HCT116 (cell line): Measurements from ENCODE around the gene MBP. TPM values are rescaled to one million over a fixed set of nuclear protein-coding genes. Genes with fewer than 3 reads are reported as not detected.
A peak's percentile ranks its signal among the peaks of the same experiment; 100 is the strongest.

Experiments
- ATAC-seq: fragments of 200-7000 bp; cut with Tn5 transposase; 2 replicates; pipeline ENCODE4 v1.9.1; 2020; ENCODE audit warnings: mild to moderate bottlenecking, moderate library complexity
- BruUV-seq: library from RNA; stranded (reverse); fragments of 400-500 nt; replicated peaks from 2 replicates; lab custom pipeline; 2021; lab: Mats Ljungman, UMichigan
- CTCF ChIA-PET: fragments of 300-600 bp; sonication (Branson Sonifier 250); formaldehyde crosslinking; loops from one replicate; lab custom pipeline; 2021; ENCODE audit warnings: antibody characterized with exemption; lab: Charles Lee
- POLR2A ChIA-PET: fragments of 300-600, 350-600 bp; sonication (Branson Sonifier 250); formaldehyde crosslinking; loops from one replicate; lab custom pipeline; 2021; ENCODE audit warnings: antibody characterized with exemption; lab: Charles Lee
- RAD21 ChIA-PET, 2 experiments: fragments of 300-600 bp; sonication (Branson Sonifier 250); formaldehyde crosslinking; loops; one replicate each; lab custom pipeline; 2023; ENCODE audit warnings: low total read pairs in 2 of 2; ENCODE audit not compliant: uncharacterized antibody in 2 of 2, unreplicated experiment in 2 of 2, low non-redundant PET in 1 of 2; lab: Charles Lee
- DNase-seq: peaks from one replicate; pipeline ENCODE4 v3.0.0-alpha.2; 2010; ENCODE audit warnings: low read depth, low spot score
- H2AFZ ChIP-seq: fragments of 200-600 bp; shearing (Covaris generic), sonication (generic); 2 replicates; pipeline ENCODE4 v1.6.1; 2017; ENCODE audit warnings: low read depth, mixed run types, mixed read lengths, antibody characterized with exemption, low read length; ENCODE audit not compliant: poor library complexity, severe bottlenecking
- H3K27ac ChIP-seq: 2 replicates; pipeline ENCODE4 v1.5.1; 2012; ENCODE audit warnings: low read depth, low read length
- H3K27me3 ChIP-seq: fragments of 200-600 bp; sonication (generic); 2 replicates; pipeline ENCODE4 v1.6.1; 2016; ENCODE audit warnings: mixed run types, low read length, mixed read lengths; ENCODE audit not compliant: insufficient read depth
- H3K36me3 ChIP-seq, 2 experiments: fragments of 200-500 bp in 1 of 2; fragments of 200-600 bp in 1 of 2; sonication (Bioruptor generic) in 1 of 2; sonication (generic) in 1 of 2; 2 replicates each; pipeline versions ENCODE4 v1.5.1 to v1.6.1; 2014 to 2016; ENCODE audit warnings: low read length in 2 of 2, inconsistent platforms in 1 of 2, mixed read lengths in 1 of 2, mixed run types in 1 of 2; ENCODE audit not compliant: insufficient read depth in 2 of 2, control insufficient read depth in 1 of 2
- H3K4me1 ChIP-seq, 2 experiments: fragments of 200-600 bp in 1 of 2; sonication (generic) in 1 of 2; 2 replicates each; pipeline versions ENCODE4 v1.5.1 to v1.6.1; 2012 to 2017; ENCODE audit warnings: low read length in 2 of 2, inconsistent platforms in 1 of 2, mild to moderate bottlenecking in 1 of 2, mixed read lengths in 1 of 2, mixed run types in 1 of 2, moderate library complexity in 1 of 2; ENCODE audit not compliant: insufficient read depth in 2 of 2, control insufficient read depth in 1 of 2
- H3K4me2 ChIP-seq: fragments of 200-600 bp; sonication (generic); 2 replicates; pipeline ENCODE4 v1.6.1; 2017; ENCODE audit warnings: mixed run types, low read length, mixed read lengths
- H3K4me3 ChIP-seq, 2 experiments: fragments of 200-600 bp in 1 of 2; sonication (generic) in 1 of 2; replicated peaks in 1 of 2; 2 replicates each; pipeline ENCODE4 v1.5.1; 2011 to 2016; ENCODE audit warnings: low read length in 2 of 2, control low read depth in 1 of 2, low read depth in 1 of 2, mild to moderate bottlenecking in 1 of 2, mixed read lengths in 1 of 2, mixed run types in 1 of 2
- H3K79me2 ChIP-seq: fragments of 200-600 bp; sonication (generic); 2 replicates; pipeline ENCODE4 v1.6.1; 2017; ENCODE audit warnings: mild to moderate bottlenecking, mixed run types, low read length, moderate library complexity, mixed read lengths; ENCODE audit not compliant: insufficient read depth
- H3K9ac ChIP-seq: fragments of 200-600 bp; sonication (generic); 2 replicates; pipeline ENCODE4 v1.6.1; 2016; ENCODE audit warnings: low read length, mixed read lengths
- H3K9me2 ChIP-seq: fragments of 200-600 bp; sonication (generic), shearing (Covaris generic); 2 replicates; pipeline ENCODE4 v1.6.1; 2017; ENCODE audit warnings: mixed run types, mild to moderate bottlenecking, moderate library complexity; ENCODE audit not compliant: insufficient read depth
- H3K9me3 ChIP-seq, 2 experiments: fragments of 200-500 bp in 1 of 2; fragments of 200-600 bp in 1 of 2; sonication (Bioruptor generic) in 1 of 2; sonication (generic) in 1 of 2; 2 replicates each; pipeline ENCODE4 v1.6.1; 2014 to 2017; ENCODE audit warnings: low read length in 2 of 2, mixed read lengths in 2 of 2, inconsistent platforms in 1 of 2, low read depth in 1 of 2, mild to moderate bottlenecking in 1 of 2, mixed run types in 1 of 2, moderate library complexity in 1 of 2; ENCODE audit not compliant: control insufficient read depth in 1 of 2, insufficient read depth in 1 of 2
- H4K20me1 ChIP-seq: fragments of 200-600 bp; sonication (generic), shearing (Covaris generic); 2 replicates; pipeline ENCODE4 v1.6.1; 2017; ENCODE audit warnings: mixed run types, mild to moderate bottlenecking, moderate library complexity; ENCODE audit not compliant: insufficient read depth
- EGR1 ChIP-seq: IDR thresholded peaks from 2 replicates; pipeline ENCODE4 v1.6.1; 2012; ENCODE audit warnings: low read depth
- POLR2AphosphoS5 ChIP-seq: IDR thresholded peaks from 2 replicates; pipeline ENCODE4 v1.6.1; 2011; ENCODE audit warnings: mild to moderate bottlenecking, low read depth, low read length, moderate library complexity
- RAD21 ChIP-seq: IDR thresholded peaks from 2 replicates; pipeline ENCODE4 v1.6.1; 2012; ENCODE audit warnings: low read depth, mild to moderate bottlenecking
- intact Hi-C: fragments of 100-400 bp; cut with micrococcal nuclease; formaldehyde crosslinking; loops from 2 replicates; pipeline ENCODE4 v1.10.0; 2022
- total RNA-seq: library from RNA; stranded (reverse); gene quantifications from one replicate; pipeline ENCODE4 v1.2.1, GENCODE V29; 2021; ENCODE audit not compliant: unreplicated experiment
- TF ChIP-seq, protein P1 (sequence below): IDR thresholded peaks from 2 replicates; pipeline ENCODE4 v1.6.1; 2012
- TF ChIP-seq, protein P2 (sequence below), 3 experiments: fragments of 200-600 bp in 1 of 3; sonication (generic) in 1 of 3; IDR thresholded peaks in 2 of 3; conservative IDR thresholded peaks in 1 of 3; 2 replicates each; pipeline ENCODE4 v1.5.1; 2012 to 2017; ENCODE audit warnings: low read depth in 2 of 3, low read length in 2 of 3, antibody characterized with exemption in 1 of 3, borderline replicate concordance in 1 of 3, control low read depth in 1 of 3, mild to moderate bottlenecking in 1 of 3, mixed read lengths in 1 of 3, mixed run types in 1 of 3, moderate library complexity in 1 of 3; ENCODE audit not compliant: insufficient read depth in 1 of 3

MBP gene
- total RNA-seq, 1 experiment from 2014 or later, result 34.9 TPM

DNA sequence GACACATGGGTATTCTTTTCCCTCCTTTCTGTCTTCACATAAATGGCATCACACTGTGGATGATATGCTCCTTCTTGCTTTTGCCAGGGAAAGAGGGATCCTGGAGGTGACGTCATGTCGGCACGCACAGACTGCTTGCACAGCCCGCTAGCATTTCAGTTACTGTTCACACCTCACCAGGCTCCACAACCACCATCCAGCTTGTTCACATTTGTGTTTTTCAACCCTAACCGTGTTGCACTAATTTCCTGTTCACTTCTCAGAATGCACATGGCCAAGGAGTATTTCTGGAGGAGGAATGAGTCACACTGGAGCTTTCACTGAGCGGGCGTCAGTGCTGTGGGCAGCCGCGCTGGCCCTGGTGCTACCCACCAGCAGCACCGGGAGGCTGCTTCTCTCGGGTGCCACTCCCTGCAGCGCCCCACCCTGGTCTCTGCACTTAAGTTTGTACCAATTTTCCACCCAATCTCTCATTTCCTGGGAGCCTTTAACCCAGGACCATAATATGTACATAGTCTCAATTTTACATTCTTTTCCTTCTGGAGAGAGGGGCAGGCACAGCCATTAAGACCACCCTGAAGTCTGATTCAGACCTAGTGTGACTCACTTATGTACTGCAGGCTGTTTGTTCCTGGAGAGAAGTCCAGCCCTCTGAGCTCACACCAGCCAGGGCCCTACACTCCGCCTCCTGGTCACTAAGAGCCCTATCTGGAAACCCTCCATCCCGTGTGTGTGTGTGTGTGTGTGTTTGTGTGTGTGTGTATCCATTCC, 65.1 kb downstream of the MBP start:
- BruUV-seq, result no TSS peak
- ChIA-PET POLR2A (interaction anchor here (0.9 kb wide), 1 partner anchor 34 kb away, joined by 3 read pairs; no protein-coding TSS in a partner anchor), CTCF (interaction anchor here (0.8 to 1.5 kb wide), 3 partner anchors 11 to 145 kb away, joined by 3 to 4 read pairs (median 3); no protein-coding TSS in a partner anchor), RAD21 (interaction anchor here in 1 of 2 experiments (1.1 kb wide), 1 partner anchor 144 kb away, joined by 3 read pairs; no protein-coding TSS in a partner anchor)
- Histone ChIP-seq H3K9me3 (no peaks in the 10 kb centered on the region), H3K4me2 (peak overlapping the region; percentile 77), H3K27me3 (no peaks in the 10 kb centered on the region), H4K20me1 (no peaks in the 10 kb centered on the region), H3K9me2 (no peaks in the 10 kb centered on the region), H2AFZ (no peak overlapping the region), H3K4me3 (peak overlapping the region in 1 of 2 experiments; percentile 37; a peak in 3 of 4 replicates), H3K9ac (peak overlapping the region; percentile 54), H3K27ac (peak overlapping the region; percentile 67), H3K79me2 (peaks cover 34% of the 10 kb centered on the region; the same call in 1 of the 2 replicates), H3K4me1 (peaks cover 52 to 81% of the 10 kb centered on the region in 2 experiments), H3K36me3 (peaks cover 0 to 13% of the 10 kb centered on the region in 2 experiments; a peak in 1 of 4 replicates)
- DNase-seq (peak; percentile 75), ATAC-seq (peak; percentile 84)
- TF ChIP-seq POLR2AphosphoS5, result peak; percentile 17; the same call in 1 of the 2 replicates
- TF ChIP-seq, protein P1, sequence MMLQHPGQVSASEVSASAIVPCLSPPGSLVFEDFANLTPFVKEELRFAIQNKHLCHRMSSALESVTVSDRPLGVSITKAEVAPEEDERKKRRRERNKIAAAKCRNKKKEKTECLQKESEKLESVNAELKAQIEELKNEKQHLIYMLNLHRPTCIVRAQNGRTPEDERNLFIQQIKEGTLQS, result no peak
- TF ChIP-seq EGR1, result no peak
- TF ChIP-seq RAD21, result no peak
- TF ChIP-seq, protein P2, sequence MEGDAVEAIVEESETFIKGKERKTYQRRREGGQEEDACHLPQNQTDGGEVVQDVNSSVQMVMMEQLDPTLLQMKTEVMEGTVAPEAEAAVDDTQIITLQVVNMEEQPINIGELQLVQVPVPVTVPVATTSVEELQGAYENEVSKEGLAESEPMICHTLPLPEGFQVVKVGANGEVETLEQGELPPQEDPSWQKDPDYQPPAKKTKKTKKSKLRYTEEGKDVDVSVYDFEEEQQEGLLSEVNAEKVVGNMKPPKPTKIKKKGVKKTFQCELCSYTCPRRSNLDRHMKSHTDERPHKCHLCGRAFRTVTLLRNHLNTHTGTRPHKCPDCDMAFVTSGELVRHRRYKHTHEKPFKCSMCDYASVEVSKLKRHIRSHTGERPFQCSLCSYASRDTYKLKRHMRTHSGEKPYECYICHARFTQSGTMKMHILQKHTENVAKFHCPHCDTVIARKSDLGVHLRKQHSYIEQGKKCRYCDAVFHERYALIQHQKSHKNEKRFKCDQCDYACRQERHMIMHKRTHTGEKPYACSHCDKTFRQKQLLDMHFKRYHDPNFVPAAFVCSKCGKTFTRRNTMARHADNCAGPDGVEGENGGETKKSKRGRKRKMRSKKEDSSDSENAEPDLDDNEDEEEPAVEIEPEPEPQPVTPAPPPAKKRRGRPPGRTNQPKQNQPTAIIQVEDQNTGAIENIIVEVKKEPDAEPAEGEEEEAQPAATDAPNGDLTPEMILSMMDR (IDR thresholded peaks at IDR 0.05 in 2 of 3, conservative IDR thresholded peaks at IDR 0.05 in 1 of 3; ENCODE audit: borderline replicate concordance in 1 of 3, insufficient read depth in 1 of 3, low read depth in 2 of 3, low read length in 2 of 3), result peak in 2 of 3 experiments; percentile 15 to 34; a peak in 2 of 6 replicates
- intact Hi-C loops, result loop anchor here (2.0 to 5.0 kb wide), 3 partner anchors 65 to 245 kb away; partner anchors contain the start of genes MBP and ZNF236
